HG03060 (cell line): ENCODE measurements around the gene HSD17B2.

ENCODE experiments used
- ATAC-seq: cut with Tn5 transposase; IDR thresholded peaks from one replicate; pipeline ENCODE4 v1.9.1; 2021; ENCODE audit warnings: low read depth, moderate number of reproducible peaks; ENCODE audit not compliant: unreplicated experiment

Gene HSD17B2

DNA sequence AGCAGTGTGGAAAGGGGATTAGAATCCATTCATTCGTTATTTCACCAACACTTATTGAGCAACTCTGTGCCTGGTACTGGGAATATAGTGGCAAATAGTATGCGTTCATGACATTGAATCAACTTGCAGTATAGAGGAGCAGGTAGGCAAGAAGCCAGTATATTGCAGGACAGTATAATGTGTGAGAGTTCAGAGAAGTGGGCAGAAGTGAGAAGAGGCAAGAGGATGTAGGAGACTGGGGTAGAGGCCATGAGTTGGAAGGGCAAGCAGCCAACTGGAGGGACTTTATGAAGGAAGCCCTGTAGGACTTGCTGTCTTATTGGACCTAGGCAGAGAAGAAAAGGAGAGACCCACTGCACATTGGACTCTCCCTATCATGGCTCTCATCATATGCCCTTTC is 12.3 kb downstream of the HSD17B2 start:
- ATAC-seq = no peak

DNA sequence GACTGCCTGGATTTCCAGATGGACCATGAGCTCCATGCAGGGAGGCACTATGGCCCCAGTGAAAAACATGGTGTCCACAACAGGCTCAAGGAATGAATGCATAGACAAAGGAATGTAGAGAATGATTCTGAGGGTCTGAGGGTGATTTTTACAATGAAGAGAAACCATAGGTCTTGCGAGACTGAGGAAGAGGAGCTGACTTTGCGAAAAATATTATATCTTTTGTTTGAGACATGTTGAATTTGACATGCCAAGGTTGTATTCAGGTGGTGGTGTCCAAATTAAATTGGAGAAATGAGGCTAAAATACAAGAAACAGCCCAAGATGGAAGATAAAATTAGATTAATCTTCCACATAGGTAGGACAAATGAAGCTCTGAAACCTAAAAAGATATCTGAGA is 12.7 kb downstream of the HSD17B2 start:
- no peak for ATAC-seq

DNA sequence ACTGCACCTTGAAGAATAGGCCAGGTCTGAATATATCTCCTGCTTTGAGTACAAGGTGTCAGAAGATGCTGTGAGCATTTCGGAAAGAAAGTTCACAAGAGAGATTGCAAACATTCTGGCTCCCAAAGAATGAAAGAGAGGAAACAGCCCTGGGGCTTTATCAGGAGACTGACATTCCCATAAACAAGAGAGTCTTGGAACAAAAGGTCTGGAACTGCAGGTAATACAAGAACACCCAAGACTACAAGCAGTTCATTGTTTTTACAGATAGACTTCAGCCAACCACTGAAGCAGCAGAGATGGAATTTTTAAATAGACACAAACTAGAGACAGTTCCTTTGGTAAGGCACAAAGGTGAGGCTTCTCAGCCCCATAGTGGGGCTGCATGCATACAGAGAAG is 14.4 kb downstream of the HSD17B2 start:
- ATAC-seq = no peak

DNA sequence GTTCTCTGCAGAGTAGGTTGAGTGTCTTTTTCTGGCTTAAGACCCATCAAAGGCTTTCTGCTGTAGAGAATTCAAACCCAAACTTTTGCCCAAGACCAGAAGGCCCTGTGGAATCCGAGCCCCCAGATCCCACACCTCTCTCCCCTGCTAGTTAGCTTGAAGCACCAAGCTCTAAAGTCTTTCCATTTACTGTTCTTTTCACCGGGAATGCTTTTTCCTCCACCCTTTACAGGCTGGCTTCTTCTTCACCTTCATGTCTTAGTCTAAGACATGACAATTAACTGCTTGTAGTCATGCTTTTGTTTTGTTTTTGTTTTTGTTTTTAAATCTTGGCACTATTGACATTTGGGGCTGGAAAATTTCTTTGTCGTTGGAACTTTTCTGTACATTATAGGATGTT is 15.5 kb downstream of the HSD17B2 start:
- ATAC-seq = no peak

DNA sequence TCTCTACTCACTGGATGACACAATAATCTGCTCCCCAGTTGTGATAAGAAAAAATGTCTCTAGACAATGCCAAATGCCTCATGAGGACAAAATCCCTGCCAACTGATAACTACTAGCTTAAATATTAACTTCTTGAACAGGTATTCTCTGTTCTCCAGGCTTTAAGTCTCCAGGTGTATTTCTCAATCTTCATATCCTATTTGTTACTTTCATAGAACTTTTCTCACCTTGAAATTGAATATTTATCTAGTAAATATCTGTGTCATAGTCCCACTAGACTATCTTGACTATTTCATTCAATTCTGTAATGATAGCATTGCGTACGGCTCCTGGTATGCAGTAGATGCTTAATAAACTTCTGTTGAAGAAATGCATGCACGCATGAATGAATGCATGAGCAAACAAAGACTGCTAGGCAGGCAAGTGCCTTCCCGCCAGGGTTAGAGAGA is 15.9 kb downstream of the HSD17B2 start:
- no peak for ATAC-seq

DNA sequence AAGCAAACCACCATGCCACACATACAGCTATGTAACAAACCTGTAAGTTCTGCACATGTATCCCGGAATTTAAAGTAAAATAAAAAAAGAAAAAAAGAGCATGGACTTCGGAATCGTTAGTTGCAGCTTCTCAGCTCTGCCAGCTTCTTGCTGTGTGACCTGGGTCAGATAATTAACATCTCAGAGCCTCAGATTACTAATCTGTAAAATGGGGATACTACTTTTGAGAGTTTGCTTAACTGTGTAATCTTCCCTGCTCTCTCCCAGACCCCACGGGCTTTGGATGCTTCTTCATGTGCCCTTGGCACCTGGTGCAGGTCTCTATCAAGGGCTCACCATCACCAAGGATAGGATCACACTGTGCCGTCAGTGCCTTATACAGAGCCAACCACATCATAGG is 16.6 kb downstream of the HSD17B2 start:
- no peak for ATAC-seq

DNA sequence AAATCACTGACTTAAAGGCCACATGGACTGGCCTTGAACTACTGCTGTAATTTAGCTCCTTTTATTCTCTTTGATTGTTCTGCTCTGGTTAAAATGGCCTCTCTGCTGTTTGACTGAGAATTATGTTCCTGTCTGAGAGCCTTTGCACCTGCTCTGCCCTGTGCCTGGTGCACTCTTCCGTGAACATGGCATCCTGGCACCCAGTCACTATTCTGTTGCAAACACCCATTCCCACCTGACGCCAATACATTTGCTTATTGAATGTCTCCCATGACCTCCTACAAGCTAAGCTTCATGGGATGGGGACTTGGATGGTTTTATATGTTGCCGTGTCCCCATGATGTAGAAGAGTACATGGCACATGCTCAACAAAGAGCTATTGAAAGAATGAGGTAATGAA is 20.1 kb downstream of the HSD17B2 start:
- no peak for ATAC-seq

DNA sequence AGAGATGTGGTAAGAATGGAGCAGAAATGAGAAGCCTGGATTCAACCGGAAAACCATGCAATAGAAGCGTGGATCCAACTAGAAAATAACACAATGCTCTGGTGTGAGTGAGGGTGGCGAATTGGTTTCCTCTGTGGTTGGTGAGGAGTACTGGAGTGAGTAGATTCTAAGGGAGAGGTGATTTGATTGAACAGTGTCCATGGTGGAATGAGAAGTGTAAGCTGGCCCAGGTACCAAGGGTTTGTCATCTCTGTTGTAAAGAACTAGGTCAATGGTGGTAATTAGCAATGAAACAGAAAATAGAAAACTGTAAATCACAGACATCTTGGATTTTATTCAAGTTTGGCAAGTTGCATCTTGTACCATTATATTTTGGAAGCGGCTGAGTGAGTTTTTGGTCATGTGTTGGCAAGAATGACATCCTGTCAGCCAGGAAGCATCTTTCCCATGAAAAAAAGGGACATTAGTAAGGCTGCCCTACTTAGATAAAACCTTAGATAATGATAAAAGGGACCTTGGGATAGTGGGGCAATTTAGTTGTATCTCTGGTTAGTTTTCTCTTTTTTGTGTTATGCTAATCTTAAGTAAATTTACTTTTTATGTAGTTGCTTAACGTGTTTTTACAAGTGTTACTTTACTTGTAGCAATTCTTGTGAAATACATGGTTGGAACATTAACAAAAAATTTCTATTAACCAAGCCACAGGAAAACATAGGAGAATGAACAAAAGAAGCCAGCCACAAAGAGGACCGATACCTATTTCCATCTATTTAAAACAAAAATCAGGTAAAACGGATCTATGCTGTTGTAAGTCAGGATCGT is 20.9 kb downstream of the HSD17B2 start:
- no peak for ATAC-seq

DNA sequence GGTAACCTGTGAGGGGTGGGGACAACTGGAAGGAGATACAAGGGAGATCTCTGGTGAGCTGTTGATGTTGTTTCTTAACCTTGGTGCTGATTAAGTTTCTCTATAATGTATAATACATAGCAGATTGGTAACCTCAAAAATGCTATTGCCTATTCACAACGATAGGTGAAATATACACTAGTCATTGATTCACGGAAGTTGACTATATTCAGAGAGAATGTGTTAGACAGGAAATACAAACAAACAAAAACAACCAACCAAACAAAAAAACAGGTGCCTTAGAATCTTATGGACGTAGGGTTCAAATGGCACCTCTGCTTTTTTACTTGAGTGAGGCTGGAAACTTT is 21.5 kb downstream of the HSD17B2 start:
- no peak for ATAC-seq

DNA sequence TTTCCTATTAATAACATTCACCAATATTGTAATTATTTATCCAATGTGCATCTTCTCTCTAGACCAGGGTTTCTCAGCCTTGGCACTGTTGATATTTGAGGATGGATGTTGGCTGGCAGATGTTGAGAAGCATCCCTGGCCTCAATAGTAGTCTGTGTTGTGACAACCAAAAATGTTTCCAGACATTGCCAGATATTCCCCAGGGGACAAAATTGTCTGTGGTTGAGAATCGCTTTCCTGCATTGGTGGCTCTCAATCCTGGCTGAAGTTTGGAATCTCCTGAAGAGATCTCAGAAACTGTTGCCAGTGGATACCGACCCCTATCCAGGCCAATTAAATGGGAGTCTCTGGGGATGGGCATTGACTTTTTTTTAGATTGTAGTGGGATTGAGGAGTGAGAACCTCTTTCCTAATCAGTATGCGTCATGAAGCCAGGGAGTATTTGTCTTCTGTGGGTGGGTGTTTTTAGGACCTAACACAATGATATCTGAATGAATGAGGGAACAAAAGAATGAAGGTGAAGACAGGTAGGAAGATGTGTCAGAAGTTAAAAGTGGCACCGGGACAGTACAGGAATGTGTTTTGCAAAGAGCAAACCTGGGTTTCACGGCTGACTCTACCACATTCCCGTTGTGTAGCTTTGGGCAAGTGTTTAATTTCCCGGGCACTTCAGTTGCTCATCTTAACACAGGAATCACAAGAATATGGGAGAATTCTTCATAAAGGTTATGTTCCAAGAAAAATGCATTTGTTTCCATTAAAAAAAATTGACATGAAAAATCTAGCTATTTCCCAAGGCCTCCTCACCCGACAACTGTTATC is 24.3 kb downstream of the HSD17B2 start:
- no peak for ATAC-seq

DNA sequence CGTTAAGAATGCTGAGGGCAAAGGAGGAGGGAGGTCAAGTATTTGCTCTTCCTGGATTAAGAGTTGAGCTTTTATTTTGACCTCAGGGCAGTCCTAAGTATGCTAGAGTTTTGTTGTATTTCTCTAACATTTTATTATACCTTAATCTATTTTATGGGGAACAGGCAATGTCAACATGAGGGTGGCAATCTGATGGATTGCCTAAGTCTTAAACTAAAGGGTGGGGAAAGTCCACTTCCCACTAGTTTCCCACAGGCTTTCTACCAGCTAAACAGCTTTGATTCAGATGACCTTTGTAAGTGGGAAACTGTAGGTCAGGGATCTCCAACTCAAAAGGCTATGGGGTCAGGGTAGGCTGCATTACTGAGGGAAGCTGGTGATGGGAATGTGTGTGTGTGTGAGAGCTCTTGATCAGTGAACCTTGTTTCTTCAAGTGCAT is 24.9 kb downstream of the HSD17B2 start:
- no peak for ATAC-seq

DNA sequence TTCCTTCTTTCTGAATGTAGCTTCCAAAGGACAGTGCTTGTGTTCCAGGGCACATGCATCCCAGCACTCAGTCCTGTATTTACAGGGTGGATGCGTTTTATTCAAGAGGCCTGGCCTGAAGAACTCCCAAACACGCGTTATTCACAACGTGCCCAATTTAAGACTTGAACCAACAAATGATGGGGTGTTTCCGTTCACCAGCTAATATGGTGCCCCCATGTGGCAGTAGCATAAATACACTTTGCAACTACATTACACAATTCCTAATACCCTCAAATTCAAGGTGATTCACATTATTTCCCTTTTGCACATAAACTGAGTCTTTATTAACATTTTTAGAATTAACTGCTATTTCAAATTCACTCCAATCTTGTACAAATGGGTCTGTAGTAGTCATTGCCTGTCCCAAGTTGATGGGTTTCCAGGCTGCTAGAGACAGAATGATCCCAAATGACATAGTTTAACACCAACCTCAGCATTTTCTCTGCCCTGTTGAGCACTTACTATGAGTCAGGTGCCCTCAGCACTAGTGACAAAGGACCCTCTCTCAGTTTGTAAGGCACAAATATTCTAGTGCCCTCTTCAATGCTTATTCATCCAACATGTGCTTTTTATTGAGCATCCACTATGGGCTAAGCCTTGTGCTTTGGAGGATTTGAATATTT is 26.9 kb downstream of the HSD17B2 start:
- ATAC-seq = no peak

DNA sequence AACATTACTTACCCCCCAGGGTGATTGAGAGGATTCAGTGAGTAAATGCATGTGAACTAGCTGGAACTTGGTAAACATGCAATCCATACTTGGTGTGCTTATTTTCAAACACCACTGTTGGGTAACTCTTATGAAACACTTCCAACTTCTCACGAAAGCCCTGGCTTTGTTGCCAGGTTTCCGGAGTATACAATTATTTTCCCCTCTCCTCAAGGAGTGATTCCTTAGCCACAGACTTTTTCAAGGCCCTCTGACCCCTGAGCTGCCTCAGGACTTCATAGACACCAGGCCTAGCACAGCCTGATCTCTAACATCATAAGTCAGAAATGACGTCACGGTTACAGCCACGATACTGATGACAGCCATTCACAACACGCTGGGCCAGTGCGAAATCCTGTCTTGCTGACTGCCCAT is 27.6 kb downstream of the HSD17B2 start:
- ATAC-seq = no peak

DNA sequence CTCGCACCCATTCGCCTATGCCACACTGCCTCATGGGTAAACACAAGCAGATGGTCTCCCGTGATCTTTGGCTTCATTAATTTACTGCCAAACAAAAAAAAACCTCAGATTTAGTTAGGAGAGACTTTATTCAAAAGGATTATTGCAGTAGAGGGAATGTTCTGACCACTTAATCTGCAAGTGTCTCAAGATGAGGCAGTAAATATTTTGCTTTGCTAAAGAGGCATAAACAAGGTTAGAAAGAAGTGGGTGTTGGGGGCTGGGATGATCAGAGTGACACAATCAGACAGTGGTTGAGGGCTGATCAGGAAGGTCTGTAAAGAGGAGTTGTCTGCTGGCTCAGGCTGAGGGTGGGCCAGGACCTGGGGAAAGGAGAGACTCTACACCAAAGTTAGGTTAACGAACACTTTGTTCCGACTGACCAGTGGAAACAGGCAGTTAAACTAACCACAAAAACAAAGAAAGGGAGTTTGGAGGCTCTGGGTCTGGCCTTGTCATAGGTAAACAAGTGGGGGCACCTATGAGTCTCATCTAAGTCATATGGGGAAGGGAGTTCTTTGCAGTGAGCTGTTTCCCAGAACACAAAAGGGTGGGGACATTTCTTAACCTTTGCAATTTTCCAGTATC is 28.5 kb downstream of the HSD17B2 start:
- no peak for ATAC-seq

DNA sequence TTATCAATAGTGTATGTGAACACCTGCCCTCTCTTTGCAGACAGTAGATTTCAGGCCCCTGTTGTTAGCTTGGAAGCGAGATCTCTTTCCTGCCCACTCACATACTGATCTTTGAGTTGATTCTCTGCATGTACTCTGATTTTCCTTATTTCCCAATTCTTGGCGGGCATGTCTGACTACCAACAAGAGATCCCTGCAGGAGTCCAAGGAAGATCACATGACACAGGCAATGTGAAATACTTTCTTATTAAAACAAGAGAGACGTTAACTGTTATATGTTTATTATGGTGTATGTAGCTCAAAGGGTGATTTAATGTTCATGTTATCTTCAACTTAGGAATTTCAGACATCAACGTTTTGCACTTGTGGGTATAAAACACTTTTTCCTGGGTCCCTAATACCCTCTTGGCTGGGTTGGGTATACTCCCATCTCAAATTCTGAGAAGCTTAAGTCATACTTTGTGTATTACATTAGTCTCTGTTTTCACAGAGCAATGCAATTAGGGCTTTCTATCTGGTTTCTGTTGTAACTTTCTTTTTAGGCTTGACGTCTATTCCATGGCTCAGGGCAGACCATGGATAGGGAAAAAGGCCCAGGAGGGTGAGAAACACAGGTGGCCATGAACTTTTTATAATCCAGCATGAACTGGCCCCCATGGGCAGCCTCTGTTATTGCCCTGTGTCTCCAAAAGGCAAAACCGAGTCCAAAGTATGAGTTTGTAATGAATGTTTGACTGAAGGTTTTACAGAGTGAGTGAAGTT is 32.2 kb downstream of the HSD17B2 start:
- ATAC-seq = no peak

DNA sequence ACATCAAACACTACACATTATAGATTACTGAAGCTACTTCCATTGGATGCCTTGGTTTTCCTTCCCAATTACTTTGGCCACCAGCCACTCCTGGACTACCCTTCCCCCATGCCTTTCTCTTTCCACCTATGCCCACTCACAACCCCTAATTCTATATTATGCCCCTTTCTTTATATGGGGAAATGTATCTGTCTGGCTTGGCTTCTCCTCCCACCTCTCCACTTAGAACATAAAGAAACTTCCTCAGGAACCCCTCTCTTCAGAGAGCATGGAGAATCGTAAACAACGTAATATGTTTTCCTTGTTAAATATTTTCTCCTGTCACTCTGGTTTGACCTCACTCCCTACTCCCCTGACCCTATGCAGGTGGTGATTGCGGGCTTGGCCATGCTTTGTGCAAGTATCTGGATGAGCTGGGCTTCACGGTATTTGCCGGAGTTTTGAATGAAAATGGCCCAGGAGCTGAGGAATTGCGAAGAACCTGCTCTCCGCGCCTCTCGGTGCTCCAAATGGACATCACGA is 32.8 kb downstream of the HSD17B2 start:
- ATAC-seq = no peak

DNA sequence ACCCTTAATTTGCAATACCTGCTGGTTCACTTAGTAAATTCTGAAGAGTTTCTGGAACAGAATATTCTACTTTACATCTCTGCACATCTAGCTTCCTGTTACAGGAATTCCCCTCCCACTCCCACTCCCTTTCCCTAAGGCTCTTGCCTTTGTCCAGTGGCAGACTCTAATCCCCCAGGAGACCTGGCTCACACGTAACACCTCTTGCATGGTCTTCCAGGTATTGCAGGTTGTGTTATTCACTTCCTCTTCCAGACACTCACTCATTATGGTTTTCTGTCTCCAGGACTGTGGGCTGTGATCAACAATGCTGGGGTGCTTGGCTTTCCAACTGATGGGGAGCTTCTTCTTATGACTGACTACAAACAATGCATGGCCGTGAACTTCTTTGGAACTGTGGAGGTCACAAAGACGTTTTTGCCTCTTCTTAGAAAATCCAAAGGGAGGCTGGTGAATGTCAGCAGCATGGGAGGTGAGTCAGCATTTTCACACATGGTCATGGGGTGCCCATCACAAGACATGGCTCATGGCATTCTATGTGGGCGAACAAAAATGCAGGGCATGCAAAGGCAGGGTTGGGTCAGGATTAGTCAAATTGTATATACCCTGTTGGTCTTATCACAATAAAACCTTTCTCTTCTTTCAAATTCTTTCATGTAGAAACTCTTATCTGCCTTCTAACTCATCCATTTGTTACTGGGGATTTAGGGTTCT is 35.8 kb downstream of the HSD17B2 start:
- no peak for ATAC-seq

DNA sequence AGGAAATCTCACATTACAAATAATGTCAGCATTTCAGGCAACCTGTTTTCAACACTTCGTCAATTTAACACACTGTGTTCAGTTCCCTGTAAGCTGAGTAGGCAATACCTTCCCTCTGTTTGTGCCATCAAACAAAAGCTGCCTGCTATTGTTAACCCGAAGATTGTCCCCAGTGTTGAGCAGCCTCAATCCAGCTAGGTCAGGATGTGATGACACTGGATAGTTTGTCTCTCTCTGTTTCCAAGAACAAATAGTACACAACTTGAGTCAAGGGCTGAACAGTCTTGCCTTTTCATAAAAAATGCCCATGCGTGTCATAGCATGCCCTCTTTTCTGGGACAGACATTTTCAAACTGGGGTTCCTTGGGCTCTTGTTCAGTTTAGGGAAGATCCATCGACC is 36.4 kb downstream of the HSD17B2 start:
- ATAC-seq = no peak

DNA sequence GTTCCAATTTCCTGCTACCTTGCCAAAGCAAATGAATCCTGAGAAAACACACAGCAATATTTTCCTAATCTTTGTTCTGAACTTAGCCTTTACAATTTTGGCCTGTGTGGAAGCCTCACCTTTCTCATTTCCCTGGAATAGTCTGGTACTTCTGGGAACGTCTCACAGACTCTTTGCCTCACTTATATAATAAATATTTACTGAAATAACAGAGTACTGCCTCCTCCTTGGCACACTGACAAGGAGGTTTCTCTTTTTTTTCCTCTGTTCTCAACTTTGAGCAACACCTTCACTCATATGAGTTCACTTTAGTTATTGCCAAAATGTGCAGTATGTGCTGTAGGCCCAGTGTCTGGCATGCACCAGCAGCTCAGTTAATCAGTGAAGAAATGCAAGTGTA is 37.3 kb downstream of the HSD17B2 start:
- ATAC-seq = no peak
